ENCODE measurements around the gene BRD3OS.

DNA sequence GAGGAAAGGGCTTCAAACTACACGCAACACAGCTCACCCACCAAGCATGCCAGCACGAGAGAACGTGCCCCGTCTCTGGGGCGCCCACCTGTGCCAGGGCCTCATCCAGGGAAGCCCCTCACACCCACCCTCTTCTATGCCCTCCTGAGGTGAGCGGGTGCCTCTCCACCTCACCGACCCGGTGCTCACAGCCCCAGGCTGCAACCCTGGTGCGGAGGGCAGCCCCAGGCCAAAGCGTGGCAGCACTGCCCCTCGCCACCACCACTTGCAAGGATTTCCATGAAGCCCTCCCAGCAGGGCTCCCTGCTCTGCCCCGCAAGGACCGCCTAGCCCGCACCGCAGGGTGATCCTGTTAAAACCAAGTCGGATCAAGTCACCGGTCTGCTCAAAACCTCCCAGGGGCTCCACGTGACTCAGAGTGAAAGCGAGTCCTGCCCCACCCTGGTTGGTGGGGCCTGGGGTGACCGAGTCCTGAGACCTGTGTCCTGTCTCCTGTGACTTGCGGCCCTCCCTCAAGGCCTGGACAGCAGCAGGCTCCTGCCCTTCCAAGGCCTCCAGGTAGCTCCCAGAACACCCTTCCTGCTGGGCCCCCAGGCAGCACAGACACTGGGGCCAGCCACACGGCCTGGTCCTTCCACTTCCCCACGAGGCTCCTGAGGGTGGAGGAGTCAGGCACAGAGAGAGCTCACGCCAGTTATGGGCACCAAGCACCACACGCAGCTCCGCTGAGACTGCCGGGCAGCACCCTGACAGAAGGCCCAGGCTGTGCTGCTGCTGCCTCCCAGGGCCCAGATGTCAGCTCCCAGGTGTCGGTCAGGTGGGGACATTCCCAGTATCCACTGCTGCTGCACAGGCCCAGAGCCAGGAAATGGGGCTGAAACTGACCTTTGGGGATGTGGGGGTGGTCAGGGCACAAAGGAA lies 29.9 kb downstream of the BRD3OS start:
- TF ChIP-seq, protein P1, sequence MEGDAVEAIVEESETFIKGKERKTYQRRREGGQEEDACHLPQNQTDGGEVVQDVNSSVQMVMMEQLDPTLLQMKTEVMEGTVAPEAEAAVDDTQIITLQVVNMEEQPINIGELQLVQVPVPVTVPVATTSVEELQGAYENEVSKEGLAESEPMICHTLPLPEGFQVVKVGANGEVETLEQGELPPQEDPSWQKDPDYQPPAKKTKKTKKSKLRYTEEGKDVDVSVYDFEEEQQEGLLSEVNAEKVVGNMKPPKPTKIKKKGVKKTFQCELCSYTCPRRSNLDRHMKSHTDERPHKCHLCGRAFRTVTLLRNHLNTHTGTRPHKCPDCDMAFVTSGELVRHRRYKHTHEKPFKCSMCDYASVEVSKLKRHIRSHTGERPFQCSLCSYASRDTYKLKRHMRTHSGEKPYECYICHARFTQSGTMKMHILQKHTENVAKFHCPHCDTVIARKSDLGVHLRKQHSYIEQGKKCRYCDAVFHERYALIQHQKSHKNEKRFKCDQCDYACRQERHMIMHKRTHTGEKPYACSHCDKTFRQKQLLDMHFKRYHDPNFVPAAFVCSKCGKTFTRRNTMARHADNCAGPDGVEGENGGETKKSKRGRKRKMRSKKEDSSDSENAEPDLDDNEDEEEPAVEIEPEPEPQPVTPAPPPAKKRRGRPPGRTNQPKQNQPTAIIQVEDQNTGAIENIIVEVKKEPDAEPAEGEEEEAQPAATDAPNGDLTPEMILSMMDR (IDR thresholded peaks at IDR 0.05; ENCODE audit: extremely low read depth in 1 of 2, insufficient read depth in 1 of 2, low read depth in 1 of 2, low read length in 2 of 2): no peak
- TF ChIP-seq POLR2A (IDR thresholded peaks at IDR 0.05; ENCODE audit: low read depth, low read length) (no peak), EZH2 (IDR thresholded peaks at IDR 0.05; ENCODE audit: borderline replicate concordance, low read depth, low read length, severe bottlenecking) (no peak), JUN (IDR thresholded peaks at IDR 0.05; ENCODE audit: borderline replicate concordance, insufficient read depth, insufficient read length, low read depth) (no peak), POLR2AphosphoS5 (IDR thresholded peaks at IDR 0.05; ENCODE audit: insufficient read depth, low read depth, low read length) (no peak), GATA2 (IDR thresholded peaks at IDR 0.05; ENCODE audit: insufficient read depth, insufficient read length, low read depth, low read length) (no peak), MYC (IDR thresholded peaks at IDR 0.05; ENCODE audit: low read depth, low read length) (no peak)
- TF ChIP-seq, protein P2, sequence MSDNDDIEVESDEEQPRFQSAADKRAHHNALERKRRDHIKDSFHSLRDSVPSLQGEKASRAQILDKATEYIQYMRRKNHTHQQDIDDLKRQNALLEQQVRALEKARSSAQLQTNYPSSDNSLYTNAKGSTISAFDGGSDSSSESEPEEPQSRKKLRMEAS (IDR thresholded peaks at IDR 0.05; ENCODE audit: insufficient read depth, insufficient read length): no peak
